HFFc6 (cell line): Measurements from ENCODE around the gene BCL2. TPM values are rescaled to one million over a fixed set of nuclear protein-coding genes. Genes with fewer than 3 reads are reported as not detected.

Experiments
- DNase-seq: peaks from one replicate; pipeline ENCODE4 v3.0.0-alpha.2; 2018
- H3K27ac Mint-ChIP-seq: 2 replicates; pipeline ENCODE4 v1.8.0; 2020; ENCODE audit warnings: mild to moderate bottlenecking, mixed read lengths
- H3K27me3 Mint-ChIP-seq: 2 replicates; pipeline ENCODE4 v1.8.0; 2021; ENCODE audit warnings: mild to moderate bottlenecking, moderate library complexity, mixed read lengths; ENCODE audit not compliant: insufficient read depth
- H3K36me3 Mint-ChIP-seq: 2 replicates; pipeline ENCODE4 v1.8.0; 2021; ENCODE audit warnings: low read depth, mixed read lengths
- H3K4me1 Mint-ChIP-seq: 2 replicates; pipeline ENCODE4 v1.8.0; 2020; ENCODE audit warnings: low read depth, mixed read lengths
- H3K4me3 Mint-ChIP-seq: 2 replicates; pipeline ENCODE4 v1.8.0; 2020; ENCODE audit warnings: mild to moderate bottlenecking, moderate library complexity, mixed read lengths
- H3K9me3 Mint-ChIP-seq: 2 replicates; pipeline ENCODE4 v1.8.0; 2020; ENCODE audit warnings: mild to moderate bottlenecking, mixed read lengths
- total RNA-seq, 6 experiments: library from RNA; stranded (reverse); fragmentation: NEBNext Ultra II Directional; extraction: Animal tissue kit (Norgen Biotek cat#: 25700); gene quantifications; 2 replicates in 1 of 6; 3 replicates in 5 of 6; pipeline ENCODE4 v1.2.3, GENCODE V29; 2021
- TF ChIP-seq, protein P1 (sequence below): fragments of 200-600 bp; sonication (generic); IDR thresholded peaks from 2 replicates; pipeline ENCODE4 v1.5.0; 2021; ENCODE audit warnings: antibody characterized with exemption, mild to moderate bottlenecking

Gene BCL2
- total RNA-seq, 6 experiments from 2014 or later = 0.17 to 1.1 (median 0.95) TPM

DNA sequence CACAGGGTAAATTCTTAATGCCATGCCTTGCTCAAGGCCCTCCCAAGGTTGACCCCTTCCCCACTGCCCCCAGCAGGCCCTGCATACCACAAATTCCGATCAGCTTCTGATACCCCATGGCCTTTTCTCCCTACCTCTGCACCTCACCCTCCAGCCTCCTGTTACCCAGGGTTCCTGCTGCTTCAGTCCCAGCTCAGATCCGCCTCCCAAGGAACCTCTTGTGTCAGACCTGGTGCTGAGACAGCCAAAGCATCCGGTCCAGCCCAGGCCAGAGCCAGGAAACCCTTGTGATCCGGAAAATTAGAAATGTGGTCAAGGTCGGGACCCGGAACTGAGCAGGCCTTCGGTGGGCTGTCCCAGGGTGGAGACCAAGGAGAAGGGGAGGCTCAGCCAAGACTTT, 231.3 kb downstream of the BCL2 start:
- H3K4me3 Mint-ChIP-seq = no peak overlapping the region
- no peak overlapping the region for H3K27ac Mint-ChIP-seq
- H3K27me3 Mint-ChIP-seq = peaks cover 31% of the 10 kb centered on the region
- H3K9me3 Mint-ChIP-seq = no peaks in the 10 kb centered on the region
- no peaks in the 10 kb centered on the region for H3K36me3 Mint-ChIP-seq
- TF ChIP-seq, protein P1, sequence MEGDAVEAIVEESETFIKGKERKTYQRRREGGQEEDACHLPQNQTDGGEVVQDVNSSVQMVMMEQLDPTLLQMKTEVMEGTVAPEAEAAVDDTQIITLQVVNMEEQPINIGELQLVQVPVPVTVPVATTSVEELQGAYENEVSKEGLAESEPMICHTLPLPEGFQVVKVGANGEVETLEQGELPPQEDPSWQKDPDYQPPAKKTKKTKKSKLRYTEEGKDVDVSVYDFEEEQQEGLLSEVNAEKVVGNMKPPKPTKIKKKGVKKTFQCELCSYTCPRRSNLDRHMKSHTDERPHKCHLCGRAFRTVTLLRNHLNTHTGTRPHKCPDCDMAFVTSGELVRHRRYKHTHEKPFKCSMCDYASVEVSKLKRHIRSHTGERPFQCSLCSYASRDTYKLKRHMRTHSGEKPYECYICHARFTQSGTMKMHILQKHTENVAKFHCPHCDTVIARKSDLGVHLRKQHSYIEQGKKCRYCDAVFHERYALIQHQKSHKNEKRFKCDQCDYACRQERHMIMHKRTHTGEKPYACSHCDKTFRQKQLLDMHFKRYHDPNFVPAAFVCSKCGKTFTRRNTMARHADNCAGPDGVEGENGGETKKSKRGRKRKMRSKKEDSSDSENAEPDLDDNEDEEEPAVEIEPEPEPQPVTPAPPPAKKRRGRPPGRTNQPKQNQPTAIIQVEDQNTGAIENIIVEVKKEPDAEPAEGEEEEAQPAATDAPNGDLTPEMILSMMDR = no peak
- no peaks in the 10 kb centered on the region for H3K4me1 Mint-ChIP-seq
- DNase-seq = no peak

DNA sequence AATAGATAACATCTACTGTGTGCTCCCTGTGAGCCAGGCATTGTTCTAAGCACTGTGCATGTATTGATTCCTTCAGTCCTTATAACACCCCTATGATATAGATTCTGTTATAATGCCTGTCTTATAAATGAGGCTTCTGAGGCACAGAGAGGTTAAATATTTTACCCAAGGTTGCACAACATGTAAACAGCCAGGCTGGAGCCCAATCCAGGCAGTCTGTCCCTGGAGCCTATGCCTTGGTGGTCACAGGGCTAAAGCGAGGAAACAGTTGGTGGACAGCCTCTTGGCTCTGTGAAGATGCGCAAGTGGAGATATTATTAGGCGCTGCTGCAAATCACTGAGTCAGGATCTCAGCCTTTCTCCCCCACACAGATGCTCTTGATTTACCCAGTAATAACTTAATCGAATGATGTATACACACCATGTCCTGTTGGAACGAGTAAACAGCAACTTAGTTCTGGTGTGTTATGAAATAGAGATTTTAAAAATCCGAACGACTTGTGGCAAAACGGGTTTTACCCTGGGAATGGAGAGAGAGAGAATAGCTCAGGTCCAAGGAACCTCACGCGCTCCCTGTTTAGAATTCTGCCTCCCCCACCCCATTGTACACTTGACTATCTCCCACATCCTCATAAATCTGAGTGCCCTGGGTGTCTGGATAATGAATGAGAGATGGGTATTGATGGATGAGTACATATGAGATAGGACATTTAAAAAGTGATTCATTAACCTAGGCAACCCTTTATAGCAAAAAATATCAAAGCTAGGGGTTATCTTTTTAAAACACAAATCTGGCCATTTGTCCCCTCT, 231.9 kb downstream of the BCL2 start:
- TF ChIP-seq, protein P1 = no peak
- DNase-seq = no peak
- Mint-ChIP-seq H3K27me3 (peaks cover 31% of the 10 kb centered on the region), H3K4me1 (no peaks in the 10 kb centered on the region), H3K9me3 (no peaks in the 10 kb centered on the region), H3K4me3 (no peak overlapping the region), H3K36me3 (no peaks in the 10 kb centered on the region), H3K27ac (no peak overlapping the region)

DNA sequence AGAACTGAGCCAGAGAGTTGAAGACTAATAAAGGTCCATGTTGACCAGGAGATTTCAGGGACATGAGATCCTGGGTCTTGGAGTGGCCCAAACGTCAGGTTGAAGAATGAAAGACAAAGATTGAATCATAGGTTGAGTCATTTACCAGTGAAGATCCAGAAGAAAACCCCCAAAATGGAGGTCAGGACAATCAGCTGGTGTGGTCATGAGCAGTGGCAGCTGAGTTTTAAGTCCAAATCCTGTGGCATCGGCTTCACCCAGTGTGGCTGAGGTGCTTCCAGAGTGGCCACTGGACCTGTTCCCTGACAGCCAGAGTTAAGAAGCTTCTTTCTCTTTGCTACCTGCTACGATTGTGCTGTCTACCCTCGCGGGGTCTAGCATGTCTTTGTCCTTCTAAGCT, 234.0 kb downstream of the BCL2 start:
- Mint-ChIP-seq H3K4me1 (no peaks in the 10 kb centered on the region), H3K36me3 (no peaks in the 10 kb centered on the region), H3K27ac (no peak overlapping the region), H3K27me3 (peaks cover 33% of the 10 kb centered on the region), H3K4me3 (no peak overlapping the region), H3K9me3 (no peaks in the 10 kb centered on the region)
- DNase-seq = no peak
- TF ChIP-seq, protein P1 = no peak

DNA sequence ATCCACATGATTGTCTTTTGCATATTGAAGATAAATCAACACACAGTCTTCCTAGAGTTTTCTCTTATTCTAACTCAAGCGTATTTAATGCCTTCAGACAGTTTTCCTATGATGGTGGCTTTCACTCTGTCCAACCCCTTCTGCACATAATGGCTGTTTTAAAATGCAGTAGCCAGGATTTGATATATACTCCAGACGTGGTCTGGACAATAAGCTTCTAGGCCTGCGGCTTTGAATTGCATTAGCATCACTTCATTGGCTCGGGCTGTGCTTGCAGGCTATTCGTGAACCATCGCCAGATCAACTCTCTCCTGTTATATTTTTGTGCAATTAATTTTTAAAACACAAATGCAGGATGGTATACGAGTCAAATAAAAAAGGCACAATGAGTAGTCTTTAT, 235.3 kb downstream of the BCL2 start:
- TF ChIP-seq, protein P1 = no peak
- peaks cover 32% of the 10 kb centered on the region for H3K27me3 Mint-ChIP-seq
- H3K4me1 Mint-ChIP-seq = no peaks in the 10 kb centered on the region
- H3K36me3 Mint-ChIP-seq = peaks cover 6% of the 10 kb centered on the region
- no peak overlapping the region for H3K4me3 Mint-ChIP-seq
- peaks cover 5% of the 10 kb centered on the region; the same call in 1 of the 2 replicates for H3K9me3 Mint-ChIP-seq
- H3K27ac Mint-ChIP-seq = no peak overlapping the region
- no peak for DNase-seq

DNA sequence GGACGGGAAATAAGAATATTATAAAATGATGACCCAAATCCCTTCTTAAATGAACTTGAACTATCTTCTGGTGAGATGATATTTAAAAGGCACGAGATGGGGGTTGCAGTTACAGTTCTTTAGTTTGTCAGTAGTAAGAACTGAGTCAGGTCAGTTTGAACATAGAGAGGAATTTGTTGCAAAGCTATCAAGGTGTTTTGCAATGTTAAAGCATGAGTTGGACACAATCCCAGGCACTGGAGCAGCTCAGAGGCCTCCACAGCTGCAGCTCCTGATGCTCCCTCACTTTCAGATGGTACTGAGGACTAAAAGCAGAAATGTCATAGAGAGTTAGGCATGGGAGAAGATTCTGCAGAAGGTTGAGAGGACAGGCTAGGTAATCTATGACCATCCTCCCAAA, 236.0 kb downstream of the BCL2 start:
- TF ChIP-seq, protein P1 = no peak
- peaks cover 6% of the 10 kb centered on the region for H3K36me3 Mint-ChIP-seq
- no peak for DNase-seq
- peaks cover 27% of the 10 kb centered on the region for H3K27me3 Mint-ChIP-seq
- no peak overlapping the region for H3K27ac Mint-ChIP-seq
- no peaks in the 10 kb centered on the region for H3K4me1 Mint-ChIP-seq
- H3K4me3 Mint-ChIP-seq = no peak overlapping the region
- peaks cover 5% of the 10 kb centered on the region; the same call in 1 of the 2 replicates for H3K9me3 Mint-ChIP-seq
